ENCODE data around the gene ASB18. TPM values are rescaled to one million over a fixed set of nuclear protein-coding genes. Genes with fewer than 3 reads are reported as not detected.

Gene ASB18
- total RNA-seq, 4 donors from 2014 or later: not detected

DNA sequence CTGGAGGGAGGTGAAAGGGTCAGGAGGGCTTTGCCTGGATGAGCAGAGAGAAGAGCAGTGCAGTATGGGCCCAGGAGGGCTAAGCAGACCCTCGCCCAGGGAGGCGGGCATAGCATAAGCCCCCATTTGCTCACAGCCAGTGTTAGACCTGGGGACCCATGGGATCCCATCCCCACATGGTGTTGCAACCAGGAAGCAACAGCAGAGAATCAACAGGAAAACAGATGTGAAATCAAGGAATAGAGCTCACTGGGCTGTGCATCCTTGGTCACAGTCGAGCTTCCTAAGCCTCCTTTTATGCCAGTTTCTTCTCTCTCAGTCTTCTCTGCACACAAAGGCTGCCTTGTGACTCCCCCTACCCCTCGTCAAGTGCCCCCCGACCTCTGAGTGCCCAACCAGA is 19.9 kb downstream of the ASB18 start:
- TF ChIP-seq, protein P1, sequence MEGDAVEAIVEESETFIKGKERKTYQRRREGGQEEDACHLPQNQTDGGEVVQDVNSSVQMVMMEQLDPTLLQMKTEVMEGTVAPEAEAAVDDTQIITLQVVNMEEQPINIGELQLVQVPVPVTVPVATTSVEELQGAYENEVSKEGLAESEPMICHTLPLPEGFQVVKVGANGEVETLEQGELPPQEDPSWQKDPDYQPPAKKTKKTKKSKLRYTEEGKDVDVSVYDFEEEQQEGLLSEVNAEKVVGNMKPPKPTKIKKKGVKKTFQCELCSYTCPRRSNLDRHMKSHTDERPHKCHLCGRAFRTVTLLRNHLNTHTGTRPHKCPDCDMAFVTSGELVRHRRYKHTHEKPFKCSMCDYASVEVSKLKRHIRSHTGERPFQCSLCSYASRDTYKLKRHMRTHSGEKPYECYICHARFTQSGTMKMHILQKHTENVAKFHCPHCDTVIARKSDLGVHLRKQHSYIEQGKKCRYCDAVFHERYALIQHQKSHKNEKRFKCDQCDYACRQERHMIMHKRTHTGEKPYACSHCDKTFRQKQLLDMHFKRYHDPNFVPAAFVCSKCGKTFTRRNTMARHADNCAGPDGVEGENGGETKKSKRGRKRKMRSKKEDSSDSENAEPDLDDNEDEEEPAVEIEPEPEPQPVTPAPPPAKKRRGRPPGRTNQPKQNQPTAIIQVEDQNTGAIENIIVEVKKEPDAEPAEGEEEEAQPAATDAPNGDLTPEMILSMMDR (IDR thresholded peaks at IDR 0.05): no peak
- no peak for ATAC-seq (ENCODE audit: low FRiP score)
- no peak for DNase-seq (ENCODE audit: low spot score)

DNA sequence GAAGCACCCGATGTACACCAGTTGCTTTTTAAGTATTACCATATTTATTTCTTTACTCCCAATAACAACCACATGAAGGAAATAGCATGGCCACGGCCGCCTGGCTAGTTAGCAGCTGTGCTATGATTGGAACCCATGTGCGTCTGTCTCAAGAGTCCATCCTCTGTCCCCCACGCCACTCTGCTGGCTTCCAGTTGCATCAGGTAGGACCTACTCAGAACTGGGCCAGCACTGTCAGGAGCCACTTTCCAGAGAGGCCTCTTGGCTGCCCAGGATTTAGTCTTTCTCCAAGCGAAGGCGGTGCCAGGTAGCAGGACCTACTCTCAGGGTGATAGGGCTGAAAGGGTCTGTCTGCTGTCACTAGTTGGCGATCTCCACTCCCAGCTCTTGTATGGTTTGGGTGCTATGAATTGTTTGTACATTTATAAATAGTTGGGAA is 22.1 kb downstream of the ASB18 start:
- TF ChIP-seq, protein P1 (IDR thresholded peaks at IDR 0.05): no peak
- ATAC-seq (ENCODE audit: low FRiP score) (no peak), DNase-seq (ENCODE audit: low spot score) (no peak)

DNA sequence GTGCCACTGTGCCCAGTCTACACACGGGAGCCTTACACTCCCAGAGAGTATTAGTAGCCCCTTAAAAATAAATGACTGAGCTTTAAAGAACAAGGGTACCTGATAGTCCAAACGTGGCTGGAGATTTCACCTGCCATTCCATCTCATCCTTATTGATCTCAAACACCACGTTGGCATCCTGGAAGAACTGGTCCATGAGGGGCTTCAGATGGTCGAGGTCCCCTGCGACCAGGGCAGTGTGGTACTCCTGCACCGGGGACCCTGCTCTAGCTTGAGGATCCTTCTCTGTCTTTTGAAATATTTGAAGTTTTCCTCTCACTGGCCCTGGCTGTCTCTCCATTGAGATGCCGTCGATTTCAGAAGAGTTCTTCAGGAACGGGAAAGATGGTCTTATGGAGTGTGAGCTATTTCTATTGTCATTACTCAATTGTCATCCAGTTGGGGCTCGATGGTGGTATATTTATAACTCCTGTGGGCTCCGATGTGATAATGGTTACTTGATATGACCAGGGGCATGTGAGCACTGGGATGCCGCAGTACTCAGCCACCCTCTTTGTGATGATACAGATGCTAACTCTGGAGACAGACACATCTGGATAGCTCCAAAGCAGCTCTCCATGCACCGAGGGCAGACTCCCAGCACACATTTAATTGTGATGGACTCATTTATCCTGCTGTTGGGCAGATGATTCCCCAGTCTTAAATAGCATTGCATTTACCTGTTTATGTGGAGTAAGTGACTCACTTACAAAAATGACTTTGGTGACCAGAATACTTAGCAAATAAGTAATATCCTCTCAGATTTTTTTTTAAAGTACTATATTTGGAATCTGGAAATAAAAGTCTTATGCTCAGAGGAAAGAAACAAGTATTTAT is 22.8 kb downstream of the ASB18 start:
- DNase-seq (ENCODE audit: low spot score): no peak
- no peak for ATAC-seq (ENCODE audit: low FRiP score)

DNA sequence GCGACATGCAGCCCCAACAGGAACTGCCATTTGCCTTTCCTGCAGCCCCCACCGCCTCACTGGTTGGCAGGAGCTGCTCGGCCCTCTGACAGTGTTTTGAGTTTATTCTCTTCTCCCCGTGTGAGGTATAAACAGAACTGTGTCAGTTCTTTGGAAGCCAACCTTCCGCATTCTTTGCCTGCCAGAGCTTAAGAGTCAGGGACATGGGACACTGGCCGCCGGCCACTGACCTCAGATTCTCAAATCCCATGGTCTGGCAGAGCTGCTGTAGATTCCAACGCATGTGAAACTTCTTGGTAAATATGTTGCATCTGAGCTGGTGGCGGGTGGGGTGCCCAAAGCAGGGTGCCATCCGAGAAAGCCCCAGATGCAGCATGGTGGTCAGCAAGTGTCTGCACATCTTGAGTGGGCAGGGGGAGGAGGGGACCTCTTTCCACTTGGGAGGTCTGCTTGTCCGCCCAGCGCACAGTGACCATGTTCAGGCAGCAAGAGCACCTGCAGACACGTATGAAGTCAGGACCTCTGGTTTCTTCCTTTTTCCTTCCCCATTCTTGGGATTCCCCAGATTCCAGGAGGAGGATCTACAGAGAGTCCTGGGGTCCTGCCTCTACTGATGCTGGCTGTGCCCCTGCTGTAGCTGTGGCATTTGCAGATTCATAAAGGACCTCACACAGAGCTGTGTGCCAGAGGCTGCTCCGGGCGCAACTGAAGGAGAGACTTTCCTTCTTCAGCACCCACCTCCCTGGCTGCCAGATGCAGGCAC is 23.8 kb downstream of the ASB18 start:
- no peak for ATAC-seq (ENCODE audit: low FRiP score)
- TF ChIP-seq, protein P1 (IDR thresholded peaks at IDR 0.05): no peak
- DNase-seq (ENCODE audit: low spot score): no peak

More for the DNA sequence above, 22.8 kb downstream of the ASB18 start:
- TF ChIP-seq, protein P1 (IDR thresholded peaks at IDR 0.05): no peak

DNA sequence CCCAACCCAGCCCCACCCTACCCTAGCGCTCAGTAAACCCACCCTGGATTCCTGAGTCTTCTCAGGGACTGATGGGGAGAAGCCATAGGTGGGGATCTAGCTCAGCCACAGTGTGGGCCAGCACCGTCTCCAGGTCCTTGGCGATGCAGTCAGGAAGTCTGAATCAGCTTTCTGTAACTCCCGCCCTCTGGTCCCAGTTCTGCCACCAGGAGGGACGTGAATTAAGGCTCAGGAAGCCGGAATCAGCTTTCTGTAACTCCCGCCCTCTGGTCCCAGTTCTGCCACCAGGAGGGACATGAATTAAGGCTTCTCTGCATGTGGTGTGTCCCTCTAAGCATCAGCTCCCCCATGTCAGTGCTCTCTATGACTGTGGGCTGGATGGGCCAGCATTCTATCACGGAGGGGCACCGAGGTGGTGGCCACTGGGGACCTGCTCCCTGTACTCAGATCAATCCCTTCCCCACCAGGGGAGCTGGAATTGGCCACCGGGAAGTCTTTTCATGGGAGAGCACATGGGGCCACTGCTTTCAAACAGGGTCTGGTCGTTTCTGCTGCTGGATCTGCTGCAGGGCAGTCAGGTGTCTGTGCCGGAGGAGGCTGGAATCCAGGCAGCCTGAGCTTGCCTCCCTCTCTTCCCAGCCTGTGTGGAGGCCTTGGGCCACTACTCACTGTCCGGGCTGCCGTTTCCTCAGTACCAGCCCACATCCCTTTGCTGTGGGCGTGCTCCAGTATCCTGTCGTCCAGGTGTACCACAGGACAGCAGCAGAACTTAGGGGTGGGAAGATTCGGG is 24.7 kb downstream of the ASB18 start:
- TF ChIP-seq, protein P1 (IDR thresholded peaks at IDR 0.05): no peak
- ATAC-seq (ENCODE audit: low FRiP score) (no peak), DNase-seq (ENCODE audit: low spot score) (no peak)

DNA sequence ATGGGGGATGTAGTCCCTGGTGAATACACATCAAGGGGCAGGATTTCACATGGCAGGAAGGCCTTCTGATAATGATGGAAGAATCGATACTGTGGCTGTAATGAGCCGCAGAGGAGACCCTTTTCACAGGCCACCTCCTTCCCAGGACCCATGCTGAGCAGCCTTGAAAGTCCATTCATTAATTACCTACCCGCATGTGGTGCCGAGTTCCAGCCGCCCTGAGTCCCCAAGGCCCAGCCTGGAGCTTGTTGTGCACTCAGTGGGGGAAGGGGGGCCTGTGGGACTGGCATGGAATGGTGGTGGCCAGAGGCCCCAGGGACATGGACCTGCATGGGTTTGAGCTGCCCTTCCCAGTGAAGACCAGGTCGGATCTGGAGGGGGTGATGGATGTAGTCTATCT is 25.5 kb downstream of the ASB18 start:
- ATAC-seq (ENCODE audit: low FRiP score) (no peak), DNase-seq (ENCODE audit: low spot score) (no peak)
- TF ChIP-seq, protein P1 (IDR thresholded peaks at IDR 0.05): no peak

All from omental fat pad (tissue), 4 donors.